ENCODE results near the gene C17orf78.
"Not testable (repeated sequence)": the region's sequence is repeated elsewhere in the genome, so short reads cannot be mapped to it uniquely, and the experiment has no call there.

The C17orf78 gene

DNA sequence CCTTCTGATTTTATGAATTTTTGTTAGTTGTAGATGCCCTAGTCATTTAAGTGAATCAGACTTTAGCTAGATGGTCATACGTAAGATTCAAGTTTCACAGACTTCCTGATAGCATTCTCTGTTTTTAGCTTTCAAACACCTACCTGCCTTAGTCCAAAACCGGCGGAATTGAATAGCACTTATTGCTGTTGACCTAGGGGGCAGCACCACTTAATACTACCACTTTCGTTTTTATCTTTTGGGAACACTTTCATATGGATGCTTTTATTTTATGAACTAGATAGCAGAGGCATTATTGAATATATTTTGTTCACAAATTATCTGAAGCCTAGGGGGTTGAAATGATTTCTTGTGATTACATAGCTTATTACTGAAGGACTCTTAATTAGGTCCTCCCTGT lies 62.4 kb downstream of the C17orf78 start:
- DNase-seq (ENCODE audit: low read depth) = no peak

GRCh38 chr17:37440424-37440823 lies 64.6 kb downstream of the C17orf78 start:
- no peak for DNase-seq (ENCODE audit: low read depth)

DNA sequence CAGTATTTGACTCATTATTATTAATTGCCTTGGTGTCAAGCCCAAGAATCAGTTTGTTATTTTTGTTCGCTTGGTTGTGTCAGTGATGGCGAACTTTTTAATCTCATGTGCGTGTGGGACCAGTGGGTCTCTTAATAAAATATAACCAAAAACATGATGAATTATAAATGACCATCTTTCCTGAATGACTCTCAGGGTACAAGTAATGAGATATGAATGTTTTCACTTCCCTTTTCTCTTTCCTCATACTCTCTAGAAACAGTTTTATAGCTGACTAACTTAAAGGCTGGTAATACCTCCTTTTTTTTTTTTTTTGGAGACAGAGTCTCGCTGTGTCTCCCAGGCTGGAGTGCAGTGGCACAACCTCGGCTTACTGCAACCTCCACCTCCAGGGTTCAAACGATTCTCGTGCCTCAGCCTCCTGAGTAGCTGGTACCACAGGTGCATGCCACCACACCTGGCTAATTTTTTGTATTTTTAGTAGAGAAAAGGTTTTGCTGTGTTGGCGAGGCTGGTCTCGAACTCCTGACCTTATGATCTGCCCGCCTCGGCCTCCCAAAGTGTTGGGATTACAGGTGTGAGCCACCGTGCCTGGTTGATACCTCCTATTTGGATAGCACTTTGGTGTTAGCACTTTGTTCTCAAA lies 65.7 kb downstream of the C17orf78 start:
- DNase-seq (ENCODE audit: low read depth) = not testable (repeated sequence)

Data from stimulated activated CD8-positive, alpha-beta memory T cell treated with anti-CD3 and anti-CD28 coated beads, Interleukin-15, amount 100 ng/mL, for 1 hour (primary cell).